Measurements from ENCODE around the gene RPP40. TPM values are rescaled to one million over a fixed set of nuclear protein-coding genes. Genes with fewer than 3 reads are reported as not detected.
A peak's percentile ranks its signal among the peaks of the same experiment; 100 is the strongest.
"Not testable (repeated sequence)": the region's sequence is repeated elsewhere in the genome, so short reads cannot be mapped to it uniquely, and the experiment has no call there.

Gene RPP40
- total RNA-seq, 1 donor from 2014 or later = 2.4 TPM

DNA sequence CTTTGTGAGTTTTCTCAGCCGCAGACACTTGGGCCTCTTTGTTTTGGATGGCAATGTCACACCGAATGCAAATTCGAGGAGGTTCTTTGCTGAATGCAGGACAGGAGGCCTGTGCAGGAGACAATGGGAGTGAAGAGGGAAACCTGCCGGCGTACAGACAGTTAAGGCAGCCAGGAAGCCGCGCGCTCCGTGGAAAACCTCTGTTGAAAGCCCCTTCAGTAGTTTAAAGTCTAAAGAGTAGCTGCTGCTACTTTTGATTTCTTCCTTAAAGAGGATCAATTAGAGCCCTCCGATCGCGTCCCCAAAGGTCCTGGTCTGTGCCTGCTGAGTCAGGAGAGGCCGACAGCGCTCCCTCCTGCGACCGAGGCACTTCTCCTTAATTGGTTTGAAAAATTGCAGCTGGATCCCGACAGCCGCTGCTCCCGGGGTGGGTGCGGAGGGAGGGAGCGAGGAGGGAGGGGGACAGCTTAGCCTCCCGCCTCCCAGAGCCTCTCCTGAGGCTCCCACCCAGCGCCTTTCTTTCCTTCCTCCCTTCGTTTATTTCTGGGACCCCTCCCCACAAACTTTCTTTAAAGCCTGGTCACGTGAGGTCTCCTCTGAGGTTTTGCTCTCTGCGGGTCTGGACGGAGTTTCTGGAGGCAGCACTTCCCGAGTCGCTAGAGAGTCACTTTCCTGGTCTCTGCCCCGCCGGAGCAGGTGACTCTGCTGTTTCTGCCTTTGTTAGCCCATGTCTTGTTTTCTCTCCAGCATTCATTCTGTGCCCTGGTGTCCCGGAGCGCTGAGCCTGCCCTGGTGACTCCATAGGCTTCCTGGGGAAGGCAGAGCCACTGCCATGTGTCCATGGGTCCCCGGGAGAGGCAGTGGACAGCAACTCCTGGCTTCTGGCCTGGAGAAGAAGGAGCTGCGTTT is 22.3 kb upstream of the RPP40 start:
- ATAC-seq (peak; percentile 88), DNase-seq (peak; percentile 70)
- intact Hi-C loops (cut with micrococcal nuclease) = no loop called here

- intact Hi-C loops (cut with micrococcal nuclease) = no loop called here
- ATAC-seq (no peak), DNase-seq (no peak)
Measured at GRCh38 chr6:5023923-5024322, 20.1 kb upstream of the RPP40 start.

DNA sequence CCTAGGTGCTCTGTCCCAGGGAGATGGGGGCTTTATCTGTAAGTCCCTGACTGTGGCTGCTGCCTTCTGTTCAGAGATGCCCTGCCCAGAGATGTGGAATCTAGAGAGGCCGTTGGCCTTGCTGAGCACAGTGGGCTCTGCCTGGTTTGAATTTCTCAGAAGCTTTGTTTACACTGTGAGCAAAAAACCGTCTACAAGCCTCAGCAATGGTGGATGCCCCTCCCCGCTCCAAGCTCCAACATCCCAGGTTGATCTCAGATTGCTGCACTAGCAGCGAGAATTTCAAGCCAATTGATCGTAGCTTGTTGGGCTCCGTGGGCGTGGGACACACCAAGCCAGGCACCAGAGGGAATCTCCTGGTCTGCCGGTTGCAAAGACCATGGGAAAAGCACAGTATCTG is 16.3 kb upstream of the RPP40 start:
- ATAC-seq = no peak

GRCh38 chr6:5014072-5014561 is 10.3 kb upstream of the RPP40 start:
- intact Hi-C loops (cut with micrococcal nuclease) = no loop called here
- DNase-seq (no peak), ATAC-seq (no peak)

More for the DNA sequence above, 16.3 kb upstream of the RPP40 start:
- intact Hi-C loops (cut with micrococcal nuclease) = no loop called here
- DNase-seq = no peak

DNA sequence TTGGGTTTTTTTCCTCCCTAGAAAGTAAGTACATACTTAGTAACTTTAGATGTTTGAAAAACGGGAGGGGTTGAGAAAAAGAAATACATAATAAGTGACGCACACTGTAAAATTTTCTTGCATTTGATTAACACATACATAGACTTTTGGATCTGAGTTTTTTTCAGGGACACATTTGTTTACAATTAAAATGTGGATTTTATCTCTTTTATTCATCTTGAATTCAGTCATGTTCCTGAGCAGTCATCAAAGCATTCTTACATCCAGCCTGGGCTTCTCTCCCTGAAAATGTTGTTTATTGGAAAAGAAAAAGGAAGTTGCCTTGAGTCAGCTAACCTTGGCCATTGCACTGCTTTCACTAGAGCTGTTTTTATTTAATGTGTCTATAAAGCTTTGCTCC is 8.7 kb upstream of the RPP40 start:
- no peak for ATAC-seq
- intact Hi-C loops (cut with micrococcal nuclease) = no loop called here
- DNase-seq = no peak

DNA sequence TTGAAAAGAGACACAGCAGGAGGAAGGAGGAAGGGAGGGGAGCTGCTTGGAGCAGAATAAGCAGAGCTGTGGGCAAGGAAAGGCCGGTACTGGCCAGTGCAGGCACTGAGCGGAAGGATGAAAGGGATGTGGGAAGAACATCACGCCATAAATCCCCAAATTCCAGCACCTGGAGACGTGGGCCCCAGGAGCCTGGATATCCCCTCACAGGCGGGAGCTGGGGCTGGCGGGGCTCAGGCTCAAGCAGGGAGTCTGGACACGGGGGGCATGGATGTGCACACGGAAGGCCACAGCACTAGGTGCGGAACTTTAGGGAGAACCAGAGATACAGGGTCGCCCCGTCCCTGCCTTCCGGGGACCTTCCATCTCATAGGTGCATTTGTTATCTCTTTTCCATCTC is 7.5 kb upstream of the RPP40 start:
- DNase-seq (no peak), ATAC-seq (no peak)
- intact Hi-C loops (cut with micrococcal nuclease) = no loop called here

GRCh38 chr6:5007531-5007930 is 3.7 kb upstream of the RPP40 start:
- no peak for ATAC-seq
- intact Hi-C loops (cut with micrococcal nuclease) = no loop called here
- no peak for DNase-seq

GRCh38 chr6:5006222-5006621 is 2.4 kb upstream of the RPP40 start:
- intact Hi-C loops (cut with micrococcal nuclease) = no loop called here
- no peak for ATAC-seq
- DNase-seq = no peak

- ATAC-seq; intact Hi-C loops (cut with micrococcal nuclease): not testable (repeated sequence)
Measured at GRCh38 chr6:5005038-5005433, 1.2 kb upstream of the RPP40 start.

DNA sequence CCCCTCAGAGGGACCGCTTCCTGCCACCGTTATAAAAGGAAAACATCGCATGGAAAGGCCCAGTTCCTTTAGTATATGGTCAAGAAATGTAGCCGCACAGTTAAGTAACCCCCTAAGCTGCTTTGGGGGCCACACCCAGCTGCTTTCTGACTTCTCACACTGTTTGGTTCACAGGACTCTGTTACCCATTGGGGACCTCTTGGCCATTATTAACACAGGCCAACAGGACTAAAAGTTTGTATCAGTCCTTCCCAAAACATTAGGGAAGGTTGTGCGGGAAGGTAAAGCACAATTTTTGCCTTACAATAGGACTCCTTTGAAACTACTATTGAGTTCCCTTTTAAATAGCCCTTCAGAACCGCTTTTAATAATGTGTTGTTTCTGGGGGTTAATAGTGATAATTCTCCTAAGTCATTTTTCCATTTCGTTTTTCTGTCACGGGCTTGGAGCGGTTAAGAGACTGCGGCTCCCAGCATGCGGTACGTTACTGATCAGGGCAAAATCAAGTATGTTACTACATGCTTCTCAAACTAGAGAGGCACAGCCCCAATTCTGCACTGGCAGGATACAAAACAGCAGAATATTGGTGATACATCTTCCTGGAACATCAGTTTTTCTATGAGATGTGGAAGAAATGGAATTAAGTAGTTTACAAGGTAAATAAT is 668 bp upstream of the RPP40 start:
- DNase-seq (no peak), ATAC-seq (no peak)
- intact Hi-C loops (cut with micrococcal nuclease) = no loop called here

More at GRCh38 chr6:5005038-5005433, 1.2 kb upstream of the RPP40 start:
- DNase-seq = not testable (repeated sequence)

DNA sequence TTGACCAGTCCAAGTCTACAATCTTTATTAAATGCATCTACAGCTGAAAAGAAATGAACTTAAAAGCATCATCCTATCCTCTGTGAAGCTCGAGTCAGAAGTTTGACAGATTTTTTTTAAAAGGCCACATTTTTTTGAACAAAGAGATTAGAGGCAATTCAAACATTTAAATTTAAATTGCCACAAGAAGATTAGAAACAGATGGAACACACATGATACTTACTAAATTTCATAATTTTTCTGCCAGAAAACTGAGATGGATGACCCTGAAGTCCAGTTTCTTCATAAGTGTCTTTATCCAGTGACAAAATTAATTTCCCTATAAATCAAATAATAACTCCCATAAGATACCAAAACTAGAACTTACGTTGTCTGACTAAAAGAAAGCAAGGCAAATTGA is 4.3 kb downstream of the RPP40 start:
- intact Hi-C loops (cut with micrococcal nuclease) = no loop called here
- no peak for ATAC-seq
- no peak for DNase-seq

DNA sequence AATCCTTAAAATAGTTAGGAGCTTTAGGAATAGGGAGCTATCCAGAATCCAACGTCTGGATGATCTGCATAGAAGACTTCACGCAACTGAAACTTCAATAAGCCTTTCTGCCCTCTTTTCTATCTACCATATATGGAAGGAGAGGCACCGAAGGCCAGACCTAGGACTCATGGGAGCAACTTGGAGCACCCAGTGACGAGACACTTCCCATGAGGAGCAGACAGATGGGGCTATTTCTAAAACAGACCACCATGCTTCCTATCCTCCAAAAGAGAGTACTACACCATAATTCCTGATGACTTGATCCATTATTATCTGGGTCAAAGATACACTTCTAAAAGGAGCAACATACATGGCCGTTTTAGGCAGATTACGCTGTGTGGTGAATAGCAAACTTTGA is 6.0 kb downstream of the RPP40 start:
- intact Hi-C loops (cut with micrococcal nuclease) = no loop called here
- ATAC-seq (no peak), DNase-seq (no peak)

DNA sequence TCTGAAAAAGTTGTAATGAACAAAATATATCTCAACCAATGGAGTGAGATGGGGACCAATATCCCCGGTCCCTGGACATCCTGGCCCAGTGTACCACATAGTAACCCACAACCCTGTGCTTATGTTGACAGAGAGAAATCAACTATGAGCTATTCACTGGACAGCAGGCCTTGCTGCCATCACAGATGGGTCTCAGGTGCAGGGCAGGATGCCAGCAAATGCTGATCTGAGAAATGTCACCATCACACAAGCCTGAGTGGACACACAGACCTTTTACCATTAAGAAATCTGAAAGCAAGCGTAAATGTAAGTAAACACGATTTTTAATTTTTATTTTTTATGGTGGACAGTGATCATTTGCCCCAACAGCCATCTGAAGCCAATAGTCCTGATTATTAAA is 9.1 kb downstream of the RPP40 start:
- intact Hi-C loops (cut with micrococcal nuclease) = no loop called here
- ATAC-seq (no peak), DNase-seq (no peak)

GRCh38 chr6:4987432-4987831 is 16.4 kb downstream of the RPP40 start:
- ATAC-seq (no peak), DNase-seq (no peak)
- intact Hi-C loops (cut with micrococcal nuclease) = no loop called here

- no peak for ATAC-seq
Measured at GRCh38 chr6:4986999-4987398, 16.8 kb downstream of the RPP40 start.

DNA sequence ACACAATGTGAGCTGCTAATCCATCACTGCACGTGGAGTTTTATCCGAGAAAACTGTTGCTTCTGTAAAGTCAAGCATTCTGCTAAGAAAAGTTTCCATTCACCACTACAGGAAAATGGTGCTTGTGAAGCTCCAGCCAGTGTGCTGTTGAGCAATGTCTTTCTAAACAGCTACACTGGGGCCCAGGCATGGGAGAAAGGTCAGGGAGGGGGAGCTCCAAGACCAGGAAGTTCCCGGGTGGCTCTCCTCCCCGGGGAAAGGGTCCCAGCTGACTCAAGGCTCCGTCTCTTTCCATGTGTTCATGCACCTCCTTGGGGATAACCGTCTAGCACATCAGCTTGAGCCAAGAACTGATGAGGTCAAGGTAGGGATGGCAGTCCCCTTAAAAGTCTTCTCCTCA is 20.5 kb downstream of the RPP40 start:
- intact Hi-C loops (cut with micrococcal nuclease) = no loop called here
- ATAC-seq (no peak), DNase-seq (no peak)

More at GRCh38 chr6:4986999-4987398, 16.8 kb downstream of the RPP40 start:
- no peak for DNase-seq
- intact Hi-C loops (cut with micrococcal nuclease) = no loop called here

- ATAC-seq (no peak), DNase-seq (no peak)
- intact Hi-C loops (cut with micrococcal nuclease) = no loop called here
Measured at GRCh38 chr6:4981761-4982160, 22.1 kb downstream of the RPP40 start.

GRCh38 chr6:4979426-4979825 is 24.4 kb downstream of the RPP40 start:
- ATAC-seq (no peak), DNase-seq (no peak)
- intact Hi-C loops (cut with micrococcal nuclease) = no loop called here

DNA sequence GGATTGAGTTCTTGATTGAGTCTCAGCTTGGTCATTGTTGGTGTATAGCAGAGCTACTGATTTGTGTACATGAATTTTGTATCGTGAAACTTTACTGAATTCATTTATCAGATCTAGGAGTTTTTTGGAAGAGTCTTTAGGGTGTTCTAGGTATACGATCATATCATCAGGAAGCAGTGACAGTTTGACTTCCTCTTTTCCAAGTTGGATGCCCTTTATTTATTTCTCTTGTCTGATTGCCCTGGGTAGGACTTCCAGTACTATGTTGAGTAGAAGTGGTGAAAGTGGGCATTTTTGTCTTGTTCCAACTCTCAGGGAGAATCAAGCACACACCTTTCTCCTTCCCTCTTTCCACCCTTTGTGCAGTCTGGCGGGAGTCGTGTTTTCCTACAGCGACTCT is 26.4 kb downstream of the RPP40 start:
- intact Hi-C loops (cut with micrococcal nuclease) = no loop called here
- ATAC-seq (no peak), DNase-seq (no peak)

DNA sequence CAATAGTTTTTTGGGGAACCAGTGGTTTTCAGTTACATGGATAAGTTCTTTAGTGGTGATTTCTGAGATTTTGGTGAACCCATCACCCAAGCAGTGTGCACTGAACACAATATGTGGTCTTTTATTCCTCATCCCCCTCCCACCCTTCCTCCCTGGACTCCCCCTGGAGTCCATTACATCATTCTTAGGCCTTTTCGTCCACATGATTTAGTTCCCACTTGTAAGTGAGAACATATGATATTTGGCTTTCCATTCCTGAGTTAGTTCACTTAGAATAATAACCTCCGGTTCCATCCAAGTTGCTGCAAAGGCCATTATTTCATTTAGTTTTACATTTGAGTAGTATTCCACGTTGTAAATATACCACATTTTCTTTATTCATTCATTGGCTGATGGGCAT is 28.3 kb downstream of the RPP40 start:
- intact Hi-C loops (cut with micrococcal nuclease) = no loop called here
- DNase-seq (no peak), ATAC-seq (no peak)

- ATAC-seq = no peak
- no peak for DNase-seq
- intact Hi-C loops (cut with micrococcal nuclease) = no loop called here
Measured at GRCh38 chr6:4974962-4975361, 28.9 kb downstream of the RPP40 start.

Measured in left ventricle myocardium superior (tissue), 1 donor.